Loucy (cell line): ENCODE data around the gene BCAS4.

ENCODE experiments used
- EZH2phosphoT487 ChIP-seq: fragments of 200-600 bp; IDR thresholded peaks from 2 replicates; pipeline ENCODE4 v1.6.1; 2018; ENCODE audit warnings: antibody characterized with exemption, mild to moderate bottlenecking, moderate library complexity, borderline replicate concordance
- TF ChIP-seq, protein P1 (sequence below): fragments of 200-600 bp; sonication (generic); conservative IDR thresholded peaks from 2 replicates; pipeline ENCODE4 v1.5.1; 2014; ENCODE audit warnings: mild to moderate bottlenecking, antibody characterized with exemption, low read length

DNA sequence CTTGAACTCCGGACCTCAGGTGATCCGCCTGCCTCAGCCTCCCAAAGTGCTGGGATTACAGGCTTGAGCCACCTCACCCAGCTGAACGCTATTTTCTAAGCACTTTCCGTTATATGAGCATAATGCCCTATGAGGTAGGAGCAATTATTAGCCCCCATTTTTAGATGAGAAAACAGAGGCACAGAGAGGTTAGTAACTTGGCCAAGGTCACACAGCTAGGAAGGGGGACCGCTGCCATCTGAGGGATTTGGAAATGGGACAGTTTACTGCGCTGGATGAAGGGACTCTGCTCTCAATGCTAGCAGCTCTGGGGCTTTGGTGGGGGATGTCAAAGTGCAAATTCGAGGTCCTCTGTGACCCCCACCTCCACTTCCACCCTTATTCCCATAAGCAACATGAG is 62.5 kb downstream of the BCAS4 start:
- TF ChIP-seq, protein P1, sequence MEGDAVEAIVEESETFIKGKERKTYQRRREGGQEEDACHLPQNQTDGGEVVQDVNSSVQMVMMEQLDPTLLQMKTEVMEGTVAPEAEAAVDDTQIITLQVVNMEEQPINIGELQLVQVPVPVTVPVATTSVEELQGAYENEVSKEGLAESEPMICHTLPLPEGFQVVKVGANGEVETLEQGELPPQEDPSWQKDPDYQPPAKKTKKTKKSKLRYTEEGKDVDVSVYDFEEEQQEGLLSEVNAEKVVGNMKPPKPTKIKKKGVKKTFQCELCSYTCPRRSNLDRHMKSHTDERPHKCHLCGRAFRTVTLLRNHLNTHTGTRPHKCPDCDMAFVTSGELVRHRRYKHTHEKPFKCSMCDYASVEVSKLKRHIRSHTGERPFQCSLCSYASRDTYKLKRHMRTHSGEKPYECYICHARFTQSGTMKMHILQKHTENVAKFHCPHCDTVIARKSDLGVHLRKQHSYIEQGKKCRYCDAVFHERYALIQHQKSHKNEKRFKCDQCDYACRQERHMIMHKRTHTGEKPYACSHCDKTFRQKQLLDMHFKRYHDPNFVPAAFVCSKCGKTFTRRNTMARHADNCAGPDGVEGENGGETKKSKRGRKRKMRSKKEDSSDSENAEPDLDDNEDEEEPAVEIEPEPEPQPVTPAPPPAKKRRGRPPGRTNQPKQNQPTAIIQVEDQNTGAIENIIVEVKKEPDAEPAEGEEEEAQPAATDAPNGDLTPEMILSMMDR: no peak
- TF ChIP-seq EZH2phosphoT487: no peak
